ENCODE measurements around the gene MGAM2.

The MGAM2 gene

GRCh38 chr7:142125256-142125955 is 13.9 kb downstream of the MGAM2 start:
- no peak overlapping the region for H3K27ac ChIP-seq
- DNase-seq = no peak

DNA sequence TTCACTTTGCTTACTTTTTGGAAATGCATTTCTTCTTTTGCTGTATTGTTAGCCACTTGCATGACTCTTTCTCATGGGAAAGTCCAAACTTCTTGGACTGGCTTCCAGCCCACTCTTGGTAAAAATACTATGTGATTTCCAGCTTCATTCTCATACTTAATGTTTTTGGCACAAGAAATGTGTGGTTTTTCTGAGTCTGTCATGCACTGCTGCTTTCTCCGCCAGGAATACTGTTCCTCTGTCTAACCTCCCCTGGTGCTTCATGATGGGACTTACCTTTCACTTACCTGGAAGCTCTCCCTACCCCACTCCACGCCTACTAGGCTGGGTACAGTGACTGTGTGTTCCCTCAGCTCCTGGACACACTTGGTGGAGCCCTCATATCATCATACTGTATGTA is 18.7 kb downstream of the MGAM2 start:
- TF ChIP-seq, protein P1, sequence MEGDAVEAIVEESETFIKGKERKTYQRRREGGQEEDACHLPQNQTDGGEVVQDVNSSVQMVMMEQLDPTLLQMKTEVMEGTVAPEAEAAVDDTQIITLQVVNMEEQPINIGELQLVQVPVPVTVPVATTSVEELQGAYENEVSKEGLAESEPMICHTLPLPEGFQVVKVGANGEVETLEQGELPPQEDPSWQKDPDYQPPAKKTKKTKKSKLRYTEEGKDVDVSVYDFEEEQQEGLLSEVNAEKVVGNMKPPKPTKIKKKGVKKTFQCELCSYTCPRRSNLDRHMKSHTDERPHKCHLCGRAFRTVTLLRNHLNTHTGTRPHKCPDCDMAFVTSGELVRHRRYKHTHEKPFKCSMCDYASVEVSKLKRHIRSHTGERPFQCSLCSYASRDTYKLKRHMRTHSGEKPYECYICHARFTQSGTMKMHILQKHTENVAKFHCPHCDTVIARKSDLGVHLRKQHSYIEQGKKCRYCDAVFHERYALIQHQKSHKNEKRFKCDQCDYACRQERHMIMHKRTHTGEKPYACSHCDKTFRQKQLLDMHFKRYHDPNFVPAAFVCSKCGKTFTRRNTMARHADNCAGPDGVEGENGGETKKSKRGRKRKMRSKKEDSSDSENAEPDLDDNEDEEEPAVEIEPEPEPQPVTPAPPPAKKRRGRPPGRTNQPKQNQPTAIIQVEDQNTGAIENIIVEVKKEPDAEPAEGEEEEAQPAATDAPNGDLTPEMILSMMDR (IDR thresholded peaks at IDR 0.05) = no peak
- Histone ChIP-seq H3K4me1 (peaks cover 0 to 6% (median 2%) of the 10 kb centered on the region in 4 donors), H3K9me3 (no peaks in the 10 kb centered on the region), H3K27me3 (no peaks in the 10 kb centered on the region), H3K4me3 (no peak overlapping the region), H3K36me3 (no peaks in the 10 kb centered on the region), H3K27ac (no peak overlapping the region)
- no peak for DNase-seq
- intact Hi-C loops (cut with DNase I; ENCODE audit: low total_unique reads) = no loop called here

More at GRCh38 chr7:142125256-142125955, 13.9 kb downstream of the MGAM2 start:
- Histone ChIP-seq H3K4me1 (peaks cover 0 to 5% (median 1%) of the 10 kb centered on the region in 4 donors), H3K4me3 (no peak overlapping the region), H3K27me3 (no peaks in the 10 kb centered on the region), H3K9me3 (no peaks in the 10 kb centered on the region), H3K36me3 (no peaks in the 10 kb centered on the region)
- TF ChIP-seq, protein P1 (IDR thresholded peaks at IDR 0.05) = no peak
- intact Hi-C loops (cut with DNase I; ENCODE audit: low total_unique reads) = no loop called here

DNA sequence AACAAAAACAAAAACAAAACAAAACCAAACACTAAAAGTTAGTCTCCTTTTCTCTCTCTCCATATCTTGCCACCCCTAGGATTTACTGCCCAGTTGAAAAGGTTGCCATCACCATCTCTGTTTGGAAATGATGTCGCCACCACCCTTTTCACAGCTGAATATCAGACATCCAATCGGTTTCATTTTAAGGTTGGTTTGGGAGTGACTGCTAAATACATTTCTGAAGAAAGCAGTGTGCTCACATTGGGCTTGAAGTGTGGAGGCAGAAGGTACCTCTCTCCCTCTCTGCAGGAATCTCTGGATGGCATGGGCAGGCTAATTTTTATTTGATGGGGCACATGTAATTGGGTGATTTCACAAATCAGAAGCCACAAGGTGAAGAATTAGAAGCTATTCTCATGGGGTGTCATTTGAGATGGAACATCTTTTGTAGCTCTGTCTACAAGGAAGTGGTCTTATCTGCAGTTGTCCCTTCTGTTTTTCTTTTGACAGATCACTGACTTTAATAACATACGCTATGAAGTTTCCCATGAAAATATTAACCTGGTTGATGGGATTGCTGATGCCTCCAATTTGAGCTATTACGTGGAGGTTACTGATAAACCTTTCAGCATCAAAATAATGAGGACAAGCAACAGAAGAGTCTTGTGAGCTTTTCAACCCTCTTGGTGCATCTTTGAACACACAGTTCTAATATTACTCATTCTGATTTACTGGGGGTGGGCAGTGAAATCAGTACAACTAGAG is 20.1 kb downstream of the MGAM2 start:
- intact Hi-C loops (cut with DNase I; ENCODE audit: low total_unique reads) = no loop called here
- H3K4me1 ChIP-seq = peaks cover 0 to 6% (median 2%) of the 10 kb centered on the region in 4 donors
- H3K27ac ChIP-seq = no peak overlapping the region
- no peaks in the 10 kb centered on the region for H3K27me3 ChIP-seq
- H3K36me3 ChIP-seq = no peaks in the 10 kb centered on the region
- TF ChIP-seq, protein P1 (IDR thresholded peaks at IDR 0.05) = no peak
- H3K4me3 ChIP-seq = no peak overlapping the region
- no peaks in the 10 kb centered on the region for H3K9me3 ChIP-seq
- no peak for DNase-seq

GRCh38 chr7:142133731-142134148 is 22.2 kb downstream of the MGAM2 start:
- H3K27ac ChIP-seq = no peak overlapping the region
- TF ChIP-seq, protein P1 (IDR thresholded peaks at IDR 0.05) = no peak
- intact Hi-C loops (cut with DNase I; ENCODE audit: low total_unique reads) = no loop called here
- no peaks in the 10 kb centered on the region for H3K27me3 ChIP-seq
- H3K4me1 ChIP-seq = peaks cover 0 to 6% (median 2%) of the 10 kb centered on the region in 4 donors
- no peaks in the 10 kb centered on the region for H3K36me3 ChIP-seq
- H3K9me3 ChIP-seq = no peaks in the 10 kb centered on the region
- no peak overlapping the region for H3K4me3 ChIP-seq
- DNase-seq = no peak

GRCh38 chr7:142134909-142135308 is 23.4 kb downstream of the MGAM2 start:
- Histone ChIP-seq H3K4me1 (peaks cover 0 to 6% (median 2%) of the 10 kb centered on the region in 4 donors), H3K9me3 (no peaks in the 10 kb centered on the region), H3K27ac (no peak overlapping the region), H3K4me3 (no peak overlapping the region), H3K36me3 (no peaks in the 10 kb centered on the region), H3K27me3 (no peaks in the 10 kb centered on the region)
- TF ChIP-seq, protein P1 (IDR thresholded peaks at IDR 0.05) = no peak
- no peak for DNase-seq
- intact Hi-C loops (cut with DNase I; ENCODE audit: low total_unique reads) = no loop called here
